H1 (cell line): ENCODE data around the gene ITGB5. TPM values are rescaled to one million over a fixed set of nuclear protein-coding genes. Genes with fewer than 3 reads are reported as not detected.

Experiments used
- CTCF ChIA-PET: fragments of 300-600 bp; sonication (Branson Sonifier 250); formaldehyde crosslinking; loops from one replicate; lab custom pipeline; 2021; ENCODE audit not compliant: partially characterized antibody; lab: Charles Lee
- POLR2A ChIA-PET: fragments of 300-600 bp; sonication (Branson Sonifier 250); formaldehyde crosslinking; loops from one replicate; lab custom pipeline; 2021; ENCODE audit warnings: inconsistent platforms; ENCODE audit not compliant: partially characterized antibody; lab: Charles Lee
- DNase-seq, 2 experiments: peaks; one replicate each; pipeline versions ENCODE4 v3.0.0 to v3.0.0-alpha.2; 2010 to 2022; ENCODE audit warnings: low spot score in 2 of 2, low read depth in 1 of 2, mixed read lengths in 1 of 2
- FAIRE-seq: peaks from 2 replicates; lab custom pipeline; 2011; peaks lifted over from hg19 to GRCh38; lab: Jason Lieb, UNC
- H2AFZ ChIP-seq: 2 replicates; pipeline ENCODE4 v1.8.1; 2012; ENCODE audit warnings: low read length, inconsistent platforms
- H2AK5ac ChIP-seq: 2 replicates; pipeline ENCODE4 v1.6.1; 2013; ENCODE audit warnings: low read depth, low read length
- H2BK120ac ChIP-seq: replicated peaks from 2 replicates; pipeline ENCODE3; 2013; ENCODE audit warnings: low read depth, low read length, inconsistent platforms
- H2BK12ac ChIP-seq: 2 replicates; pipeline ENCODE4 v1.6.1; 2013; ENCODE audit warnings: low read depth, low read length
- H2BK15ac ChIP-seq: 2 replicates; pipeline ENCODE4 v1.6.1; 2013; ENCODE audit warnings: low read length
- H2BK20ac ChIP-seq: 2 replicates; pipeline ENCODE4 v1.6.1; 2013; ENCODE audit warnings: low read length
- H2BK5ac ChIP-seq: 2 replicates; pipeline ENCODE4 v1.6.1; 2013; ENCODE audit warnings: low read depth, low read length
- H3K14ac ChIP-seq: 2 replicates; pipeline ENCODE4 v1.6.1; 2013; ENCODE audit warnings: inconsistent platforms; ENCODE audit not compliant: insufficient read length
- H3K18ac ChIP-seq: 2 replicates; pipeline ENCODE4 v1.6.1; 2013; ENCODE audit warnings: low read length; ENCODE audit errors: extremely low read depth
- H3K23ac ChIP-seq: 2 replicates; pipeline ENCODE4 v1.6.1; 2013; ENCODE audit warnings: inconsistent platforms; ENCODE audit not compliant: insufficient read length
- H3K23me2 ChIP-seq: 2 replicates; pipeline ENCODE4 v1.6.1; 2013; ENCODE audit warnings: low read depth, low read length
- H3K27ac ChIP-seq: 2 replicates; pipeline ENCODE4 v1.6.1; 2011; ENCODE audit warnings: low read depth, low read length, inconsistent platforms
- H3K27me3 ChIP-seq, 4 experiments: replicated peaks in 1 of 4; 1 replicate in 1 of 4; 2 replicates in 3 of 4; pipeline versions ENCODE4 v1.6.1 to v1.8.1; 2011 to 2013; ENCODE audit warnings: low read length in 3 of 4, mild to moderate bottlenecking in 3 of 4, inconsistent platforms in 2 of 4, mixed read lengths in 2 of 4, moderate library complexity in 1 of 4; ENCODE audit not compliant: control insufficient read depth in 3 of 4, insufficient read depth in 3 of 4; ENCODE audit errors: extremely low read depth in 1 of 4
- H3K36me3 ChIP-seq, 4 experiments: 2 replicates each; pipeline versions ENCODE4 v1.6.1 to v1.8.1; 2011 to 2013; ENCODE audit warnings: mild to moderate bottlenecking in 4 of 4, low read length in 3 of 4, moderate library complexity in 2 of 4, control low read depth in 1 of 4, inconsistent platforms in 1 of 4; ENCODE audit not compliant: insufficient read depth in 4 of 4, control insufficient read depth in 2 of 4
- H3K4ac ChIP-seq: replicated peaks from 2 replicates; pipeline ENCODE3; 2013; ENCODE audit warnings: low read length, low read depth, mixed read lengths, inconsistent platforms; ENCODE audit not compliant: insufficient read length
- H3K4me1 ChIP-seq, 4 experiments: replicated peaks in 1 of 4; 1 replicate in 1 of 4; 2 replicates in 3 of 4; pipeline versions ENCODE4 v1.6.1 to v1.8.1; 2011 to 2013; ENCODE audit warnings: low read length in 3 of 4, inconsistent platforms in 2 of 4, mixed read lengths in 1 of 4; ENCODE audit not compliant: insufficient read depth in 4 of 4, control insufficient read depth in 3 of 4
- H3K4me2 ChIP-seq, 2 experiments: 2 replicates each; pipeline versions ENCODE4 v1.6.1 to v1.8.1; 2011 to 2013; ENCODE audit warnings: low read depth in 2 of 2, low read length in 2 of 2, control low read depth in 1 of 2, inconsistent platforms in 1 of 2, mild to moderate bottlenecking in 1 of 2; ENCODE audit not compliant: insufficient read depth in 1 of 2
- H3K4me3 ChIP-seq, 4 experiments: fragments of 200-600, 300-600 bp in 1 of 4; sonication (generic), shearing (Covaris generic), sonication (Bioruptor Twin) in 1 of 4; 2 replicates each; pipeline versions ENCODE4 v1.5.1 to v1.8.1; 2011 to 2016; ENCODE audit warnings: low read length in 4 of 4, low read depth in 3 of 4, control low read depth in 2 of 4, inconsistent platforms in 2 of 4, mild to moderate bottlenecking in 2 of 4, mixed read lengths in 1 of 4, moderate library complexity in 1 of 4; ENCODE audit not compliant: insufficient read depth in 2 of 4; ENCODE audit errors: extremely low read depth in 1 of 4
- H3K56ac ChIP-seq: replicated peaks from 2 replicates; pipeline ENCODE3; 2013; ENCODE audit warnings: low read depth, mild to moderate bottlenecking, mixed read lengths, low read length, inconsistent platforms; ENCODE audit not compliant: insufficient read length
- H3K79me1 ChIP-seq: 2 replicates; pipeline ENCODE4 v1.6.1; 2013; ENCODE audit warnings: low read depth, low read length, control low read depth
- H3K79me2 ChIP-seq, 2 experiments: 2 replicates each; pipeline versions ENCODE4 v1.6.1 to v1.8.1; 2012 to 2013; ENCODE audit warnings: low read length in 2 of 2, mild to moderate bottlenecking in 2 of 2, inconsistent platforms in 1 of 2; ENCODE audit not compliant: insufficient read depth in 2 of 2, control insufficient read depth in 1 of 2
- H3K9ac ChIP-seq, 4 experiments: replicated peaks in 1 of 4; 1 replicate in 1 of 4; 2 replicates in 3 of 4; pipeline versions ENCODE4 v1.6.1 to v1.8.1; 2011 to 2013; ENCODE audit warnings: low read depth in 3 of 4, low read length in 3 of 4, control low read depth in 2 of 4, mild to moderate bottlenecking in 2 of 4, moderate library complexity in 2 of 4, inconsistent platforms in 1 of 4; ENCODE audit errors: extremely low read depth in 1 of 4
- H3K9me3 ChIP-seq, 2 experiments: 2 replicates each; pipeline versions ENCODE4 v1.6.1 to v1.8.1; 2012 to 2013; ENCODE audit warnings: mild to moderate bottlenecking in 2 of 2, moderate library complexity in 2 of 2, control low read depth in 1 of 2, inconsistent platforms in 1 of 2, low read depth in 1 of 2, low read length in 1 of 2, mixed read lengths in 1 of 2; ENCODE audit not compliant: insufficient read depth in 2 of 2
- H4K20me1 ChIP-seq, 2 experiments: replicated peaks in 1 of 2; 2 replicates each; pipeline versions ENCODE3 to v1.8.1; 2011 to 2013; ENCODE audit warnings: inconsistent platforms in 2 of 2, low read length in 2 of 2, mild to moderate bottlenecking in 1 of 2; ENCODE audit not compliant: insufficient read depth in 2 of 2, control insufficient read depth in 1 of 2
- H4K5ac ChIP-seq: 2 replicates; pipeline ENCODE4 v1.6.1; 2013; ENCODE audit warnings: low read length, low read depth, mixed read lengths, inconsistent platforms; ENCODE audit not compliant: insufficient read length
- H4K8ac ChIP-seq: 2 replicates; pipeline ENCODE4 v1.8.0; 2013; ENCODE audit warnings: mild to moderate bottlenecking, moderate library complexity, low read length, inconsistent platforms; ENCODE audit not compliant: insufficient read depth; ENCODE audit errors: extremely low read depth
- H4K91ac ChIP-seq: replicated peaks from 2 replicates; pipeline ENCODE3; 2013; ENCODE audit warnings: low read length, mixed read lengths, inconsistent platforms; ENCODE audit not compliant: insufficient read length
- ASH2L ChIP-seq: fragments of 200-600, 300-600 bp; sonication (generic); IDR thresholded peaks from one replicate; pipeline ENCODE4 v1.7.1; 2017; ENCODE audit warnings: low read length
- BCL11A ChIP-seq, 2 experiments: IDR thresholded peaks; one replicate each; pipeline ENCODE4 v1.6.1; 2011; ENCODE audit warnings: low read depth in 2 of 2, low read length in 2 of 2, mild to moderate bottlenecking in 2 of 2
- CBX5 ChIP-seq: fragments of 300-800, 300-1000 bp; sonication (generic); IDR thresholded peaks from 2 replicates; pipeline ENCODE4 v1.7.1; 2016; ENCODE audit warnings: antibody characterized with exemption, low read length, low read depth
- E2F6 ChIP-seq: IDR thresholded peaks from 2 replicates; pipeline ENCODE4 v1.6.1; 2012; ENCODE audit warnings: inconsistent platforms
- HDAC6 ChIP-seq: IDR thresholded peaks from one replicate; pipeline ENCODE4 v1.7.1; 2012; ENCODE audit warnings: low read depth, mild to moderate bottlenecking, inconsistent platforms, low read length, moderate library complexity
- JUND ChIP-seq: IDR thresholded peaks from 2 replicates; pipeline ENCODE4 v1.6.1; 2011; ENCODE audit warnings: mild to moderate bottlenecking, improper control_type of control experiment, low read length
- RXRA ChIP-seq: IDR thresholded peaks from 2 replicates; pipeline ENCODE4 v1.6.1; 2011; ENCODE audit warnings: low read depth, mild to moderate bottlenecking, low read length, moderate library complexity; ENCODE audit not compliant: insufficient read depth
- TAF1 ChIP-seq: IDR thresholded peaks from 2 replicates; pipeline ENCODE4 v1.6.1; 2011; ENCODE audit warnings: mild to moderate bottlenecking, low read depth, low read length
- TCF12 ChIP-seq: IDR thresholded peaks from 2 replicates; pipeline ENCODE4 v1.6.1; 2011; ENCODE audit warnings: low read depth, mild to moderate bottlenecking, low read length
- USF2 ChIP-seq: IDR thresholded peaks from 2 replicates; pipeline ENCODE4 v1.6.1; 2011; ENCODE audit warnings: low read length, improper control_type of control experiment
- WGBS, 2 experiments: shearing (Covaris generic) in 1 of 2; methylation state at CpG; one replicate each; pipeline versions ENCODE4 v1.1.6 to v1.1.7; 2013 to 2015; ENCODE audit warnings: low lambda C conversion rate in 2 of 2, mixed read lengths in 2 of 2, inconsistent platforms in 1 of 2, low coverage in 1 of 2, missing lambda C conversion rate in 1 of 2; ENCODE audit not compliant: insufficient replicate concordance in 2 of 2, insufficient coverage in 1 of 2, insufficient read length in 1 of 2; ENCODE audit errors: extremely low coverage in 1 of 2, missing lambda C conversion rate in 1 of 2; 5-methylcytosine and 5-hydroxymethylcytosine counted together
- polyA plus RNA-seq, 7 experiments: library from polyadenylated mRNA; depleted of rRNA in 3 of 7; stranded (reverse) in 5 of 7; unstranded in 2 of 7; fragments of >200 nt in 5 of 7; fragments of 200-250 nt in 2 of 7; gene quantifications; 1 replicate in 5 of 7; 2 replicates in 1 of 7; 4 replicates in 1 of 7; pipeline versions ENCODE4 v1.2.1 to v1.2.3, GENCODE V29; 2011 to 2013; ENCODE audit warnings: missing spikeins in 2 of 7, mixed read lengths in 2 of 7
- total RNA-seq: library from RNA; stranded (reverse); fragmentation: NEBNext Ultra II Directional; extraction: Animal tissue kit (Norgen Biotek cat#: 25700); gene quantifications from 2 replicates; pipeline ENCODE4 v1.2.1, GENCODE V29; 2021

The ITGB5 gene
- total and polyA plus RNA-seq, 2 of the 8 experiments (the other 6 are each of a cell fraction or from before 2014, with no cell fraction given): 101 to 268 TPM

GRCh38 chr3:124730941-124731297 is 156.2 kb downstream of the ITGB5 start:
- H4K20me1 ChIP-seq: peaks cover 2 to 3% of the 10 kb centered on the region in 2 experiments
- POLR2A ChIA-PET: interaction anchor here (0.8 to 5.5 kb wide), 7 partner anchors 9 to 168 kb away, joined by 3 to 50 read pairs (median 4); no protein-coding TSS in a partner anchor
- H3K4me2 ChIP-seq: peak overlapping the region; percentile 81 to 85
- WGBS, 2 experiments: 33% methylated on average over 13 of the region's 13 CpGs; no CpG with 5 or more reads in 1 of the 2 experiments
- no peak overlapping the region for H2BK12ac ChIP-seq
- peak overlapping the region in 3 of 4 experiments; percentile 97 to 99 (median 98); a peak in 6 of 7 replicates for H3K9ac ChIP-seq
- H3K4ac ChIP-seq: no peak overlapping the region
- H3K27me3 ChIP-seq: no peaks in the 10 kb centered on the region; a peak in 2 of 7 replicates
- no peak overlapping the region for H3K56ac ChIP-seq
- H2BK120ac ChIP-seq: no peak overlapping the region
- peaks cover 0 to 14% (median 3%) of the 10 kb centered on the region in 4 experiments; a peak in 6 of 8 replicates for H3K36me3 ChIP-seq
- no peak overlapping the region for H2AK5ac ChIP-seq
- TF ChIP-seq BCL11A (IDR thresholded peaks at IDR 0.05; ENCODE audit: low read depth in 2 of 2, low read length in 2 of 2) (no peak), USF2 (no peak), E2F6 (no peak), HDAC6 (no peak), RXRA (no peak), ASH2L (no peak), TCF12 (no peak), TAF1 (no peak), JUND (no peak), CBX5 (no peak)
- no peaks in the 10 kb centered on the region for H3K9me3 ChIP-seq
- H4K8ac ChIP-seq: peak overlapping the region; percentile 99; the same call in 1 of the 2 replicates
- no peaks in the 10 kb centered on the region; the same call in 1 of the 2 replicates for H3K79me1 ChIP-seq
- FAIRE-seq (no peak), DNase-seq (no peak)
- peak overlapping the region; percentile 98; the same call in 1 of the 2 replicates for H3K18ac ChIP-seq
- H3K23me2 ChIP-seq: peaks cover 6% of the 10 kb centered on the region
- no peak overlapping the region for H3K23ac ChIP-seq
- no peak overlapping the region for H4K5ac ChIP-seq
- H2BK20ac ChIP-seq: no peak overlapping the region
- no peak overlapping the region for H2BK5ac ChIP-seq
- peaks cover 0 to 5% (median 0%) of the 10 kb centered on the region in 4 experiments; a peak in 1 of 7 replicates for H3K4me1 ChIP-seq
- H3K79me2 ChIP-seq: peaks cover 15 to 49% of the 10 kb centered on the region in 2 experiments
- H3K14ac ChIP-seq: no peak overlapping the region
- H2BK15ac ChIP-seq: no peak overlapping the region
- CTCF ChIA-PET: interaction anchor here (0.8 to 1.8 kb wide), 9 partner anchors 10 to 171 kb away, joined by 3 to 7 read pairs (median 3); no protein-coding TSS in a partner anchor
- no peak overlapping the region for H4K91ac ChIP-seq
- H2AFZ ChIP-seq: no peak overlapping the region
- H3K27ac ChIP-seq: peak overlapping the region; percentile 95; the same call in 1 of the 2 replicates
- H3K4me3 ChIP-seq: peak overlapping the region; percentile 89 to 100 (median 95)
